Body of pancreas (tissue), 4 donors: ENCODE data around the gene PDE1C. TPM values are rescaled to one million over a fixed set of nuclear protein-coding genes. Genes with fewer than 3 reads are reported as not detected.

Experiments used
- ATAC-seq: fragments of 150-250 bp; one replicate; pipeline ENCODE4 v1.9.1; 2016
- DNase-seq, 4 donors: peaks; one replicate each; pipeline ENCODE4 v3.0.0-alpha.2; 2019
- H3K27ac ChIP-seq, 4 donors: fragments of 200-600 bp; sonication (generic); 1 replicate in 3 of 4; 2 replicates in 1 of 4; pipeline versions ENCODE4 v1.5.1 to v1.6.1; 2016 to 2019; ENCODE audit warnings: mild to moderate bottlenecking in 1 of 4, mixed read lengths in 1 of 4, moderate library complexity in 1 of 4
- H3K27me3 ChIP-seq, 2 donors: fragments of 200-600 bp; sonication (generic); one replicate each; pipeline ENCODE4 v1.6.0; 2016; ENCODE audit warnings: mild to moderate bottlenecking in 1 of 2
- H3K36me3 ChIP-seq, 2 donors: fragments of 200-600 bp; sonication (generic); replicated peaks in 1 of 2; 2 replicates each; pipeline ENCODE4 v1.5.1; 2016; ENCODE audit warnings: low read depth in 2 of 2; ENCODE audit not compliant: insufficient read depth in 1 of 2
- H3K4me1 ChIP-seq: fragments of 200-600 bp; sonication (generic); one replicate; pipeline ENCODE4 v1.6.0; 2016
- H3K4me3 ChIP-seq, 2 donors: fragments of 200-600 bp; sonication (generic); 1 replicate in 1 of 2; 2 replicates in 1 of 2; pipeline ENCODE4 v1.5.1; 2016 to 2019
- H3K9me3 ChIP-seq, 3 donors: fragments of 200-600 bp; sonication (generic); 1 replicate in 2 of 3; 2 replicates in 1 of 3; pipeline ENCODE4 v1.5.1; 2016
- CTCF ChIP-seq, 7 experiments: fragments of 450-650 bp in 4 of 7; fragments of 200-600 bp in 3 of 7; sonication (generic) in 3 of 7; IDR thresholded peaks; one replicate each; pipeline ENCODE4 v1.5.1; 2016 to 2019; ENCODE audit warnings: antibody characterized with exemption in 7 of 7
- POLR2A ChIP-seq, 3 donors: fragments of 450-650 bp; IDR thresholded peaks; one replicate each; pipeline ENCODE4 v1.6.1; 2016; ENCODE audit warnings: antibody characterized with exemption in 3 of 3, mild to moderate bottlenecking in 2 of 3
- WGBS, 2 donors: methylation state at CpG; one replicate each; pipeline ENCODE4 v1.1.5; 2017; 5-methylcytosine and 5-hydroxymethylcytosine counted together
- intact Hi-C: fragments of 100-400 bp; cut with DNase I; formaldehyde crosslinking; loops from one replicate; pipeline ENCODE4 v1.15.1; 2023
- total RNA-seq, 2 donors: library from RNA; depleted of rRNA; stranded (reverse); fragments of >200 nt; gene quantifications; one replicate each; pipeline ENCODE4 v1.1.0, GENCODE V29; 2016

The PDE1C gene
- total RNA-seq, 2 donors from 2014 or later = 1.8 to 4.9 TPM

GRCh38 chr7:32059289-32060011, 10.8 kb downstream of the PDE1C start:
- TF ChIP-seq CTCF (IDR thresholded peaks at IDR 0.05) (no peak), POLR2A (IDR thresholded peaks at IDR 0.05) (no peak)
- WGBS, 2 donors = 42 to 50% methylated on average over 6 of the region's 6 CpGs
- no peak for DNase-seq
- Histone ChIP-seq H3K4me1 (peaks cover 12% of the 10 kb centered on the region), H3K27ac (peak overlapping the region in 1 of 4 donors; percentile 27), H3K36me3 (no peaks in the 10 kb centered on the region), H3K27me3 (no peaks in the 10 kb centered on the region), H3K9me3 (no peaks in the 10 kb centered on the region), H3K4me3 (no peak overlapping the region)
- intact Hi-C loops = no loop called here
- no peak for ATAC-seq

- H3K27me3 ChIP-seq = no peaks in the 10 kb centered on the region
- H3K36me3 ChIP-seq = no peaks in the 10 kb centered on the region
- H3K4me3 ChIP-seq = no peak overlapping the region
- peaks cover 12% of the 10 kb centered on the region for H3K4me1 ChIP-seq
- 81 to 85% methylated on average over 5 of the region's 5 CpGs for WGBS, 2 donors
- H3K27ac ChIP-seq = no peak overlapping the region
- TF ChIP-seq POLR2A (IDR thresholded peaks at IDR 0.05) (no peak), CTCF (IDR thresholded peaks at IDR 0.05) (no peak)
- no peaks in the 10 kb centered on the region for H3K9me3 ChIP-seq
- ATAC-seq = no peak
- no peak for DNase-seq
- intact Hi-C loops = no loop called here
Observed at GRCh38 chr7:32058002-32058401, 12.2 kb downstream of the PDE1C start.

- Histone ChIP-seq H3K27ac (no peak overlapping the region), H3K36me3 (no peaks in the 10 kb centered on the region), H3K4me1 (peaks cover 14% of the 10 kb centered on the region), H3K4me3 (no peak overlapping the region), H3K9me3 (no peaks in the 10 kb centered on the region), H3K27me3 (no peaks in the 10 kb centered on the region)
- ATAC-seq (no peak), DNase-seq (no peak)
- WGBS, 2 donors = 47 to 65% methylated on average over 1 of the region's 1 CpG
- intact Hi-C loops = no loop called here
- no peak for TF ChIP-seq POLR2A (IDR thresholded peaks at IDR 0.05)
- no peak for TF ChIP-seq CTCF (IDR thresholded peaks at IDR 0.05)
Observed at GRCh38 chr7:32056767-32057166, 13.4 kb downstream of the PDE1C start.

GRCh38 chr7:32053204-32053603, 17.0 kb downstream of the PDE1C start:
- H3K36me3 ChIP-seq = no peaks in the 10 kb centered on the region
- peaks cover 8% of the 10 kb centered on the region for H3K4me1 ChIP-seq
- H3K4me3 ChIP-seq = no peak overlapping the region
- H3K27ac ChIP-seq = no peak overlapping the region
- no peaks in the 10 kb centered on the region for H3K27me3 ChIP-seq
- no peak for ATAC-seq
- H3K9me3 ChIP-seq = no peaks in the 10 kb centered on the region
- WGBS, 2 donors = 84 to 91% methylated on average over 3 of the region's 3 CpGs
- TF ChIP-seq POLR2A (IDR thresholded peaks at IDR 0.05) (no peak), CTCF (IDR thresholded peaks at IDR 0.05) (no peak)
- intact Hi-C loops = no loop called here
- DNase-seq = no peak

- H3K9me3 ChIP-seq = no peaks in the 10 kb centered on the region
- H3K4me3 ChIP-seq = no peak overlapping the region
- H3K27ac ChIP-seq = peak overlapping the region in 1 of 4 donors; percentile 21
- DNase-seq (no peak), ATAC-seq (peak; percentile 75)
- no peak for TF ChIP-seq POLR2A (IDR thresholded peaks at IDR 0.05)
- TF ChIP-seq CTCF (IDR thresholded peaks at IDR 0.05) = no peak
- H3K27me3 ChIP-seq = no peaks in the 10 kb centered on the region
- 68 to 80% methylated on average over 5 of the region's 5 CpGs for WGBS, 2 donors
- H3K4me1 ChIP-seq = peaks cover 12% of the 10 kb centered on the region
- intact Hi-C loops = no loop called here
- no peaks in the 10 kb centered on the region for H3K36me3 ChIP-seq
Observed at GRCh38 chr7:32051128-32051527, 19.1 kb downstream of the PDE1C start.
